ENCODE results near the gene RPA3. TPM values are rescaled to one million over a fixed set of nuclear protein-coding genes. Genes with fewer than 3 reads are reported as not detected.

RPA3 gene
- 25.3 and 28.1 TPM in 2 replicates for total RNA-seq

GRCh38 chr7:7718492-7718891 is at the start of gene RPA3:
RPA3 (minus strand) TSS chr7:7718607; CDS start chr7:7640418, 78,189 bp downstream.

GRCh38 chr7:7640221-7641128 is 77.9 kb downstream of the RPA3 start, which contains the start of gene UMAD1:
UMAD1 (plus strand) TSS chr7:7640752; CDS start chr7:7673372, 32,620 bp downstream.

Other genes with a start within 250 kb of the RPA3 start
- gene COL28A1, start 182.7 kb downstream of the RPA3 start, total RNA-seq: 0.52 and 0.54 TPM in 2 replicates
- 85.1 and 104 TPM in 2 replicates for gene MIOS, start 151.7 kb downstream of the RPA3 start, total RNA-seq
- 19.6 and 20.5 TPM in 2 replicates for gene UMAD1, start 77.9 kb downstream of the RPA3 start, total RNA-seq